HL-60/S4 (cell line): ENCODE data around the gene MRPS18B.

Source experiments
- in situ Hi-C: fragments of 300-500 bp; cut with MboI; formaldehyde crosslinking; loops from 2 replicates; pipeline ENCODE4 v1.14.3; 2022; ENCODE audit warnings: low sequenced_read_pairs

The MRPS18B gene

DNA sequence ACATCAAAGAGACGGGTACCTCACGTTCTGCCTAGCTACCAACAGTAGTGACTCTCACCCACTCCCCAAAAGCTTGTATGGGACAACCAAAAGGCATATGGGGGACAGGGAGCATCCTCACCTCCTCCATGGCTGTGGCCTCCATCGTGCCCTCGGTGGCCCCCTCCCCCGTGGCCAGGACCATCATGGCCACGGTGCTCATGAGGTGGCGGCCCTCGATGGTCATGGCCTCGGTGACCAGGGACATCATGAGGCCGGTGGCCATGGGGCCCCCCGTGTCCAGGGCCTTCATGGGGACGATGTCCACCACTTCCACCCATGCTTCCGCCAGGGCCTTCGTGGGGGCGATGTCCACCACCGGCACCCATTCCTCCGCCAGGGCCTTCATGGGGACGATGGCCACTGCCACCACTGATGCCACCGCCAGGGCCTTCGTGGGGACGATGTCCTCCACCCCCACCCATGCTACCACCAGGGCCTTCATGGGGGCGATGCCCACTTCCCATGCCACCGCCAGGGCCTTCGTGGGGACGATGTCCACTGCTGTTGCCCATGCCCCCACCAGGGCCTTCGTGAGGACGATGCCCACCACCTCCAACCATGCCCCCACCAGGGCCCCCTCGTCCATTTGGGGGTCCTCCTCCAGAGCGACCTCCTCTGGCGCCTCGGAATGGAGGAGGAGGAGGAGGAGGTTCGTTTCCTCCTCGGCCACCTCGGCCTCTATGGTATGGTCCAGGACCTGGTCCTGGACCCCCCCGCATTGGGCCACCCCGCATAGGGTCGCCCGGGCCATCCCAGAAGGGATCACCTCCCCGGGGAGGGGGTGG, 15.6 kb upstream of the MRPS18B start:
- in situ Hi-C loops = no loop called here

DNA sequence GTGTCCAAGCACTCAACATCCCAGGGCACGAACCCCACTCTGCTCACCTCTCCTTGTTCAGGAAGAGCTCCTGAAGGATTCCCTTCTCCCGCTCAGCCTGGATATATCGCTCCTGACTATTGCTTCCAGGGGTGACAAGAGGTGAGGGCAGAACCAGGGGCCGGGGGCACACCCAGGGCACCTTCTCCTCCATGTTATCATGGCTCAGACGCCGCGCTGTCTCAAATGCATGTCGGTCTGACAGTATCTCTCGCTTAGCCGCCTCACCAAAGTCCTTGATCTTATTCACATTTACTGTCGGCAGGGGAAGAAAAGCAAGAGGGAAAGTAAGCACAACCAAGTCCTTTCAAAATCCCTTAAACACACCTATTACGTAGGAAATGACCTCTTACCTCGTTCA, 13.7 kb upstream of the MRPS18B start:
- in situ Hi-C loops = no loop called here

DNA sequence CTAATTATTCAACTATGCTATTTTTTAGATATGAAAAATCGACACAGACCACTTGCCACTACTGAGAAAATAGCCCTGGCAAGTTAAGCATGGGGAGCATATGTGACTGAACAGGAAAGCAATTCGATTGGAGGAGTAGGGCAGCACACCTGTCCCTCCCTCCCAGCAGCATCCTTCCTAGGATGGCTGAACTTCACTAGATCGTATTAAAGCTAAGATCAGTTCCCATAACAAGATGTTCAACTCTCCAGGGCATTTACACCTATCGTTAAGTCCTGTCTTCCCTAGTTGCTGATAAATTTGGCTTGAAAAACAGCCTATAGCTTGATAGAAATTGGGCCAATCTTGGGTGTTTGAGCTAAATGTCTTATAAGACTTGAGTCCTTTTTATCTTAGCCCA, 7.6 kb upstream of the MRPS18B start:
- in situ Hi-C loops = no loop called here

DNA sequence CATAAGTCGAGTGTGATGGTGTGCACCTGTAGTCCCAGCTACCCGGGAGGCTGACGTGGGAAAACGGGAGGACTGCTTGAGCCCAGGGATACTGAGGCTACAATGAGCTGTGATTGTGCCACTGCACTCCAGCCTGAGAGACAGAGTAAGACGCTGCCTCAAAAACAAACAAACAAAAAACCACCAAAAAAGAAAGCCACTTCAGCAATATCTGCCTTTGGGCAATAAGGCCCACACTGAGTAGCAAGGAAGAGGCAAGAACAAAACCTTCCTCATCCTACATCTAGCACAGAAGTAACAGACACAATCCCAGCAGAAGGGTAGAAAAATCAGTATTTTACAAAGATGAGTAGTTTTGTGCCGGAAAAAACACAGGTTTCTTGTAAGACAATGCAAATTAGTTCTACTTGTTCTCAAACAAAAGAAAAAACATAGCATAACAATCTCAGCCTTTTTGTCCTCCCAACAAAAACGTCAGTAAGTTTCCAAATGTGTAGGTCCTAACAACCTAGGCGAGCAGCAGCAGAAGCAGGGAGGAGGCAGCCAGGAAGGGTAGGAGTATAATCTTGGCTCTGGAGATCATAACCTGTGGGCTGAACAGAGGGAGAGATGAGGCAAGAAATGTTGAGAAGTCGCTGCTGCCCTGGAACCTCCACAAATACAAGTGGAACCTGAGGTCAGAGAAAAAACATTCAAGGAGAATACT, 6.3 kb upstream of the MRPS18B start:
- in situ Hi-C loops = no loop called here

DNA sequence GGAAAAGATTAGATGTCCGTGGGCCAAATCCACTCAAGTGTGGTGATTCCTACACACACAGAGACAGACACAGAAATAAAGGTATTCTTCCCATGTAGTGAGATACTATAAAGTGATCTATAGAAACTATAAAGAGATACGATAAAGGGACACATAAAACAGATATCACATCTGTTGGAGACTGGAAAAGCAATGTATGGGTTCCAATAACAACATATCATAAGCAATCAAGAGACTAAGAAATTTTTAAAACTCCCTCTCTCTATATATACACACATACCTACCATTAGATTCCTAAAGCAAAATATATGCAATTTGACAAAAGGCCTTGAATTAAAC, 5.8 kb upstream of the MRPS18B start:
- in situ Hi-C loops = no loop called here

DNA sequence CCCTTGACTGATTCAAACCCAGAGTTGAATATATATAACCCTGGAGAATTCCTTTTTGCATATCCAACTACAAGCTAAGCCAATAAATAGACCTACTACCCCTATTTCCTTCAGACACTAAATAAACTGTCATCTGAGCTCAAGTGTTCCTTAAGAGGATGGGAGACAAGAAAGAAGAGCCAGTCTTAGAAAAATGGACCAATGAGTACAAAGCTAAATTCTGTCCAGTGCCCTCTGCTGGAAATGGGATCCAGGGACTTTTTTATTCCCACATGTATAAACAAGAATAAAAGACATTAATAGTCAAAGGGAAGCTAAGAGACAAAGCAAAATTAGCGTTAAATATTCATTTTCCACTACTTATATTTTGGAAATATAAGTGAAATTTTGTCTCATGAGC, 5.4 kb upstream of the MRPS18B start:
- in situ Hi-C loops = no loop called here

DNA sequence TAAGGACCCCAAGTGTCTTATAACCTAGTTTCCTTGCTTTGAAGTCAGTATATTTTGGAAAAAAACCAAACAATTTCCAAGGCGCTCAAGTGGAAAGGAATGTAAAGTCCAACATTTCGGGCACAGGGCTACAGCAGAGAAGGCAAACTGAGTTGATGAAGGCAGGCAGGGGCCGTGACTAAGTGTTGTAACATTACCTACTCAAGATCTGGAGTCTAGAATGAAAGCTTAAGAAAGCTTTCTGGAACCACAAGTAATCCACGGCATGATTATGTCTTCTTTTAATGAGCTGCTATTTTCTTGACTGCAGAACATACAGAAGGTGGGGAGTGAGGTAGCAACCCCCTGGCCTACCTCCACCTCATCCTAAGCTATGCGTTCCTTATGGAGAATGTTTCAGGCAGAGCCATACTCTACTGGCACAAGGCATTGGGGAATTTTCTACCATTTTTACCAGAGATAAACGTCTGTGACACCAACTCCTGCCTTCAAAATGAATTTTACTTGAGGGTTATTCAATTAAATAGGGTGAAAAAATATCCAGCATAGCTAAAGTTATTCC, 4.9 kb upstream of the MRPS18B start:
- in situ Hi-C loops = no loop called here

DNA sequence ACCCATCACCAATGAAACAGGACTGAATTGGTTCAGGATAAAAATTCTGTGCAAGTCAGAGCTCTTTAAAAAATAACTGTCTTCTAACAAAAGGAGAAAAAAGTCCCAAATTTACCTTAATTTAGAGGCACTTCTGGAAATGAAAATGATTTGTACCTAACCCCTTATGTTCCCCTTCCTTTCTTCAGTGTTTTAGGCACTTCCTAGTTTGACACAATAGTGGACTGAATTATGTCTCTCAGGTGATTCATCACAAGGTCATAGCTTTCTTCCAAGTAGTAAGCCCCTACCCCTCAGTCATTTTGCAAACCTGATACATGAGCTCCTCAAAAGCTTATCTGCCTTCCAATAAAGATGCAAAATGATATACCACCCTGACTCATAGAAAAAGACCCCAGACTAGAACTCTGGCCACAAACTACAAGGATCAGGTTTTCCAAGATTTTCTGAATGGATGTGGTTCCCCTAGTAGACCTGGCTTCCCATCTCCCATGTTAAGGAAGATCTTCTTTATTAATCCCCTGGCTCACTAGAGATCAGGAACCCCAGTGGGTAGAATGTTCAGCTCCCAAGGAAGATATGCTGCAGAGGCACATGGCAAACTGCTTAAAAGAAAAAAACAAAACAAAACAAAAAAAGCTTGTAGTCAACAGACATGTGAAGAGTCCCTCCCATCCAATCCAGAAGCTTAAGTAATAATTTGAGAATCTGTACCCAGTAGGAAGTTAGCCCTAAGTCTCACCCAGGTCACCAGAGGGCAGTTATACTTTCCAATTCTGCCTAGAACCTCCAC, 4.2 kb upstream of the MRPS18B start:
- in situ Hi-C loops = no loop called here

DNA sequence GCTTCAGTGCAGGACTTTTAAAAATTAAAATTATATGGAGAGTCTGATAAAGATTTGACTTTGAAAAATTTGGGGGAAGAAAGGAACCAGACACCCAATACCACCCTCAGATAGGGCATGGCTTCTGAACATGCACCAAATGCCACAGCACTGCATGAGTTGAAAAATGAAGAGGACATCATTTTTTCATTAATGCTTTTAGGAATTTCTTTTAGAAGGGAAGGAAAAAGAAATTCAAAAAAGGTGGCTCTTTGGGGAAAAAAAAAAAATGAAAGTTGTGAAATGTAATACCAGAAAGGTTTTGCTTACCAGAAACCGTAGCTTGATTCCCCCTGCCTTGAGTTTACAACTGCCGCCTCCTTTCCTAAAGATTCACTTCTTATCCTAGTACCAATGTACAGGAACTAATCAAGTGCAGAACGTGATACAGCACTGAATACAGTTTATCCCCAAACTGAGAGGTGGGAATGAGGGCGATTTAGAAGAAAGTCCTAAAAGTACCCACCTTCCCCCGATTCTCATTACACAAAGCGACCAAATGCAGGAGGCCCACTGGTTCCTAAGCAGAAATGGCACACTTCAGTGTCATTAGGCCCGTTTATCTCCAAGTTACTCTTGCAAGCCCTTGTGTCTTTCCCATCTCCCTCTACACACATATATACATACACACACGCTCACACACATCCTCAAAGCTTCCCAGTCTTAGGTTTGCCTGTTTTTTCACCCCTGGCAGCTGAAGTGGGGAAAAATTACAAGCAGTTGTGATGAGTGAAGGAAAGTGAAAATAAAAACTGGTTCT, 3.4 kb upstream of the MRPS18B start:
- in situ Hi-C loops = no loop called here

DNA sequence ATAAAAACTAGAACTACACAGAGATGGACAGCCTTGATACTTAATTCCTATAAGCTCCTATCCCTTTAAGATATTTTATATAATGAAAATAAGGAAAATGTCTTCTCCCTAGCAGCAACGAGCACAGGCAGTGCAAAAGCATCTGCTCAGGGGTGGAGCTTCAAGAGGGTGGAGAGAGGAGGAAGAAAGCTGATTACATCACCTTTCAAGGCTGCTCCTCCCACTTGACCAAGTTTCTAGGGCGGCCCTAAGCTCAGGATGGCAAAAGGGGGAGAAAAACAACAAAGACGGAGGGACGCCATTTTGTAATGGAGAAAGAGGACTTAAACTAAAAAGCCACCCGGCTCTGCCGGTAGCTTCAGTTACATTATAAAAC, 2.8 kb upstream of the MRPS18B start:
- in situ Hi-C loops = no loop called here

DNA sequence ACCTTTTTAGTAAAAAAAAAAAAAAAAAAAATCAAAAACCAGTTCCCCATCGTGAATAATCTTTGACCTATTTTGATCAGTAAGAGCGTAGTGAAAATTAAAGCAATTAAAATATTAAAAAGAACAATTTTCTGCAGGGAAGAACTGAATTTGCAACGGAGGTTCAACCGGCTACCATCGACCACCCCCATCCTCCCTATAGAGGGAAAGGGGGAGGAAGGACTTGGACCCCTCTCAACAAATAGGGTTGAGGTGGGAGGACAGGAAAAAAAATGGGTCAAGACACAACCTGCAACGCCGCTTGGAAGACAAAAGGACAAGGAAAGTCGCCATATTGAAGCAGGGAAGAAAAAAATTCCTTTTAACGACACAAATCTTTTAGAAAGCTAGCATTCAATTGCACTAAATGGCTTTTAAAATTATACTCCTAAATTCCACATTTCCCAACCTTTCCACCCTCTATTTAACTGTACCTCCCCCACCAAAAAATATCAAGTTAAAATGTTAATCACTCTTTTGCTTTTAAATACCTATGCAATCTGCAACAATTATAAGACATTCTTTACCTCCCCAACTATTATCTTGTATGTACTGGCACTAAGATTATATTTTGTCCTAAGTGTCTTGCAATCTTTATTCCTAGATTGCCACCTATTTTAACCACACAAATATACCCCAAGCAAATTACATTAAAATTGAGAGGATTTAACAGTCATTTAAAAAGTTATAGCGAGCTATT, 2.3 kb upstream of the MRPS18B start:
- in situ Hi-C loops = no loop called here

DNA sequence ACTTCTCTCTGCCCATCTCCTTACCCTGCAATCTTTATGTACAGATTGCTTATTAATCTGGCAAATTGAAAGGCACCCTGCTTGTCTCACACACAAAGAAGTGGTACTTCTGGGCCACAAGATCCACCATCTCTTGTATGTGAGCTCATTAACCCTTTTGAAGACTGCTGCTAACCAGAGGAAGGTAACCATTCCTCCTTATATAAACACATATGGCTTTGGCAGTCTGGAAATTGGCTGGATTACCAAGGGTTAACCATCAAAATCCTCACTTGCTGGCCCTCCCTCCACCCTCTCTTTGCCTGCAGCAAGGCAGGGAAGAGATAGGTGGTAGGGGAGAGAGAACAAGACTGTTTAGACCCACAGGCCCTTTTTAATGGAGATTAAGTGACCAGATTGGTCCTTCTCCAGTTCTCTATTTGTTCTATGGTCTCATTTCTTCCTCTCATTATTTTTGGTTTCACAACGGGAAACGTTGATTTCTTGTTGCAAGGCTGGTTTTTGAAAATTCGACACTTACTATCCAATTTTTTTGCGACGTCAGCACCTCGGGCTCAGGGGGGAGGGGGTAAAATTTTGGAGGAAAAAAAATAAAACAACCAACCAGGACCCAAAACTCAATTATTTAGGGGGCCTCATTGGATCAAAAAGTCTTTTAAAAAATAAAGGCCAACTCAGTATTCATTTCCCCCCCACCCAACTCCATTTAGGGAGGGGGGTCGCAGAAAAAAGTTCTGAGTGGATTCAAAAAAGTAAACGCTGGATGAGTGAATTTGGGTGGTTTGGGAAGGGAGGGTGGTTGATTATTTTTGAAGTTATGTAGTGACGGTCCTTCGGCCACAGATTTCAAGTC, 1.5 kb upstream of the MRPS18B start:
- in situ Hi-C loops = no loop called here

DNA sequence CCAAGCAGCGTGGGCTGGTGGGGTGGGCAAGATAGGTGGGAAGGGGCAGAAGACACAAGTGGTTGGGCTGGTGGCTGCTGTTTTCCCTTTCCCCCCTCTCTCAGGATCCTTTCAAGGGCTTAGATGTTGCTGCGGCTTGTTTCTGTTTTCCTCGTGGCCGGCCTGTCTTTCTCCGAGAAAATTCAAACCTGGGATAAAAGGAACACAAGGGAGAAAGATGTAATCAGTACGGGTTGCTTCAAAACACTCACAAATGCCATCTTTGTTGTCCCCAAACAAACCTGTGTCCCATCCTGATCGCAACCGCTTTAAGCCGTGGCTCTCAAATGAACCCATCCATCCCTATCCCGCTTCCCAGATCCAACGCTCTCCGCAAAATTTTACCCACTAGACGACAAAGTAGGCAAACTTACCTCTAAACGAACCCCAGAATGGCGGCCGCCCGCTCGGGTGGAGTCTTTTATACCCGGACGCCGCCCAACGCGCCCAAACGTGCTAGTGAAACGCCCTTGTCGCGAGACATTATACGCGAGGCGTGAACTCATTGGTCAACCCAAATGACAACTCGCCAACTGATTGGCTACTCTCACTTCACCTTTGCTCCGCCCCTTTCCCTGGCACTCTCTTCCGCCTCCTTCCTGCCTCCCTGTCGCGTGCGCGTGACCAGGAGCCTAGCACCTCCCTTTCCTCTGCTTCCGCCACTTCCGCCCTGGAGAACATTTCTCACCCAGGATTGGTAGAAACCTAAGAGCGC, 652 bp upstream of the MRPS18B start, which contains the start of gene PPP1R10:
TSS of gene PPP1R10 (minus strand) at position 433 of the 754 bp plus-strand sequence. CDS start 7,299 bp downstream, outside the sequence.
- in situ Hi-C loops = no loop called here

DNA sequence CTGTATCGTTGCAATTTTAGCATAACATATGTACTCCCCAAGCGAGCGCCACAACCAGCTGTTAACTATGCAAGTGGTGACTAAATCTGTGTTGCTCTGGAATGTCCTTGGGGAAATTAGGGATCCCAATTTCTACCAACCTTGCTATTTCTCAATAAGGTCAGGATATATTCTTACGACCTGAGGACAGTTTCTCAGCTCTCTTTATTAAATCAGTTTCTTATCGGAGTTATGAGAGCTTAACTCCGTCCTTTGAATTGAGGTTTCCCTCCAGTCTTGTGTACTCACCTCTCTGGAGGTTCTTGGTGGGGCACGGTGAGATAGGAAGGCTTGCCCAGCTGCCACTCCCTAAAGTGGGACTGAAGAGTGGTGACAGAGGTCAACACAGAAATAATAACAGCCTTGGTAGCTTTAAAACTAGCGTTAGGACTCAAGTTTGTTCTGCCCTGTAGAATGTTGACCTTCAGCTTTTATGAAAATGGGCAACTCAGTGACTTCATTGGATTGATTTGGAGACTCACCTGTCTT, 694 bp downstream of the MRPS18B start:
- in situ Hi-C loops = no loop called here

DNA sequence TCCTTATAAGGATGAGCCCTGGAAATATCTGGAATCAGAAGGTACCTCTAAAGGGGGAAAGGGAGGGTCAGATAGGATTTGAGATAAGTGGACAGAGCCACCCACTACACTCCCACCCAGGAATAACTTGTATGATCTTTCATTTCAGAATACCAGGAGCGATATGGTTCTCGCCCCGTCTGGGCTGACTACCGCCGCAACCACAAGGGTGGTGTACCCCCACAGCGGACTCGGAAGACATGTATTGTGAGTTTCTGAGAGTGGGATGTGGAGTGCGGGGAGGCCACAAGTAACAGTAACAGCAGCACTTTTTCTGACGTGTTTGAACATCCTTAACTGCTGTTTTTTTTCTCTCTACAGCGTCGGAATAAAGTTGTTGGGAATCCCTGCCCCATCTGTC, 1.9 kb downstream of the MRPS18B start:
- in situ Hi-C loops = no loop called here

DNA sequence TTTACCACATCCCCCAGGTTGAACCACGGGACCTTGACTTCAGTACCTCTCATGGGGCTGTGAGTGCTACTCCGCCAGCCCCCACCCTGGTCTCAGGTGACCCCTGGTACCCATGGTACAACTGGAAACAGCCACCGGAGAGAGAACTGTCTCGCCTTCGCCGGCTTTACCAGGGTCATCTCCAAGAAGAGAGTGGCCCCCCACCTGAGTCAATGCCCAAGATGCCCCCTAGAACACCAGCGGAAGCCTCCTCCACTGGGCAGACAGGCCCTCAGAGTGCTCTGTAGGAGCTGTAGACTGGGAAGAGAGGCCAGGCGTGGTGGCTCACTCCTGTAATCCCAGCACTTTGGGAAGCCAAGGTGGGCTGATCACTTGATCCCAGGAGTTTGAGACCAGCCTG, 7.9 kb downstream of the MRPS18B start:
- in situ Hi-C loops = no loop called here

DNA sequence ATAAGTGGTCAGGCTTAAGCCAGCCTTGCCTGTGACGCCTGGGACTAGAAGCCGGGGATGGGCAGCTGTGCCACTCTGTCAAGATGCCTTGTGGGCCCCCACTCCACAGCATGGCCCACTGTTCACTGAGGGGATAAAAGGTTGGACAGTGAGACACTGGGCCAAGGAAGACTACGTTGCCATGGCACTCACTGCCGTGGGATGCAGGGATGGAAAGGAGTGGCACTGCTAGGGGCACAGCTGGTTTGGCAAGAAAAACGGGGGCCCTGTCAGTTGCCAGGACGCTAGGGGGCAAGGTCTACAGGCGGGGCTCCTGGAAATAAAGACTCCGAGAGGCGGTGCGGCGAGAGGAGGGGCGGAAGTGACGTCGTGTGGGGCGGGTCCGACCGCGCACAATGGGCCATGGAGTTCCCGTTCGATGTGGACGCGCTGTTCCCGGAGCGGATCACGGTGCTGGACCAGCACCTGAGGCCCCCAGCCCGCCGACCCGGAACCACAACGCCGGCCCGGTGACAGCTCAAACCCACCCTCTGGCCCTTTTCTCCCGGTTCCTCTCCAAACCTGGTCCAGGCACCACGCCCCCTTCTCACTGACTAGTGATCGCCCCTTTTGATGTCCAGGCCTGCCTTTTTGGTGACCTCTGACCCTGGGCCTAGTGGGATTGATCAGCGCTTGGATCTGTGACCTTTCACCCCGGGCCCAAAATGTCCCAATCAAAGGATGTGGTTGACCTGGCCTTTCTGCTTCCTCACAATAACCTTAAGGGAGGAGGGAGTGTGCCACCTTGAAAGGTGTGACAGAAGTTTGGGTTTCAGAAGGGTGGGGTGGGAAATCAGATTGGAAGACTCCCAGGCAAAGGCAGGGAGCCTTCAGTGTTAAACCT, 9.1 kb downstream of the MRPS18B start, which contains the start of gene ATAT1:
TSS of gene ATAT1 (plus strand) at position 391 of the 883 bp plus-strand sequence.
- in situ Hi-C loops = no loop called here
